ENCODE measurements around the gene SKAP1.
"Not testable (repeated sequence)": the region's sequence is repeated elsewhere in the genome, so short reads cannot be mapped to it uniquely, and the experiment has no call there.

The SKAP1 gene

DNA sequence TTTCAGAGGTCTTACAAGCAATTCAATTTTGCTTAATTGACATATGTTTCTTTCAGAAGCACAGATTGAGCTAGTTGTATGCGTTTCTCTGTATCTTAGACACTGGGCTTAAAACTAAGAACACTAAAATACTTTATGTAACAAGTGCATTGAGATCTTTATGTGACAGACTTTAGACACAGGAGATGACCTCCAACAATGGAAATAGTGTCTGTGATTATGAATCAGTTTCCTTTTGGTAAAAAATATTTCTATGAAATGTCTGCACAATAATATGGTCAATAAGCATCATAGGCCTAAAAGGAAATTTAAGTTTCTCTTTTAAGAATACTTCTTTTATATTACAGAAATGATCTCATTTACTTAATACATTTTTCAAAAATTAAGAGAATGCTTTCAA, 153.2 kb downstream of the SKAP1 start:
- FAIRE-seq = no peak

DNA sequence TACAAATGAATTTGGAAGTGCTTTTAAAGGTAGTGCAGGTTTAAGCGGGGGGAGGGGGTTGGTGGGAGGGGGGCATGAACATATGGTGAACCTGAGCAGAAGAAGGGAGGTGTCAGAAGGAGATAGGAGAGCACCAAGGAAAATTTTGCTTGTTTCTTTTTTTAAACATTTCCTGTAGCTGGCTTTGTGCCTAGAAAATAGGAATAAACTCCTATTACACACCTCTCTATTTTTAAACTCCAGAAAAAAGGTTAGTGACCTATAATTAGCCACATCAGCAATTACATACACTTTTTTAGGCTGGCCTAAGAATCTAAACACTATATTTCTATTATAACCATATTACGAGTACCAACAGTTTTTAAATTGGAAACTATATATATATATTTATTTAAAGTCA, 159.1 kb downstream of the SKAP1 start:
- FAIRE-seq = no peak

DNA sequence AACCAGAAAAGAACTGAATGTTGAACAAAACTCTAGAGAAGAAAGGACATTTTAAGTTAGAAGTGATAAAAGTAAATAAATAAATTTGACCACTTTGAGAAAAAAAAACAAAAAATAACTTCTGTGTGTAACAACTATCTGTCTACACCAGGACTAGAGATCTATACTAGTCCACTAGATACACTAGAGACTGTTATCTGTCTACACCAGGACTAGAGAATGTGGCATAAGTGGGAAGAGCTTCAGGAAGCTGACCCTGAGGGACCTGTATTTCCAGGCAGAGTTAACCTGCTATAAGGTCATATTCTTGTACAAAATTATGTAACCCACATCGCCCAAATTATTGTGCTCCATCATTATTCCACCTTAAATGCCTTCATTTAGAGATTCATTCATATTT, 160.8 kb downstream of the SKAP1 start:
- FAIRE-seq = no peak

DNA sequence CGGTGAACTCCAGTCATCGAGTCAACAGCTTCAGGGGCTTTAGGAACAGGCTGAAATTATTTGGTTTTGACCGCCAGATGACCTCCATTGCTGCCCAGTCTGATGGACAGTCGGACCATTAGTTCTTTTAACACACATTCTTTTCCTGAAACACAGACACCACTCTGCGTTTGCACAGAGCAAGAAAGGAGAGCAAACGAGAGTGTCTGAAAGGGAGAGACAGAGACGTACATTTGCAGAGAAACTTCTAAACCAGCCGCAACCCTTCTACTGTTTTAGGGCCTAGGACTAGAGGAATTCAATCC, 166.3 kb downstream of the SKAP1 start:
- no peak for FAIRE-seq

DNA sequence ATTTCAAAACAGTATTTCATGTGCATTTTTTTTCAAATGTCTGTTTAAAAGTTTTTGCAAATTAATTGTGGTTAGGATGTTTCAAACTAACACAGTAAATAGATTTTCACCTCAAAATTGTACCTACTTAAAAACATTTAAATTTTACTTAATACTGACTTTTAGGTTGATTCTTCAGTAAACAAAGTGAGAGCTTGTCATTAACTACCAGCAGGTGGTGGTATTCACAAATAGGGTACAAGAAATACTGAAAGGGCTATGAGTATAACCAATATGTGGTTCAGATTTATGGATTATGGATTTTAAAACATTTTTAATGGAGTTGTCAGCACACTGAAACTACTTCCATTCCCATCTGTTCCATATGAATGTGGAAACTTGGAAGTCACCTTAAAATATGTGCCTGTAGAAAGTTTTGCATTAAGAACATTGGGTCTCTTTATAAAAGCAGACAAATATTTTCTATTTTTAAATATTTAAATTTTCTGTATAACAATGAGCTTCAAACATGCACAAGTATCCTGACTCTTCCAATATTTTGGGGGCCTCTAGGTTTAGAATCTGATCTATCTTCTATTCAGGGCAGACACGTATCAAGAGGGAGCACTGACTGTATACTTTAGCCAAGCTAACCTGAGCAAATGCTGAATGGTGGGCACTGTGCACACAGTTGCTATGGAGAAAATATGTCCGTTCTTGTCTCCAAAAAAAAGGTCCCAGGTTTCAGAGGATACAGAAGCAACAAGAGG, 166.9 kb downstream of the SKAP1 start:
- FAIRE-seq = no peak

DNA sequence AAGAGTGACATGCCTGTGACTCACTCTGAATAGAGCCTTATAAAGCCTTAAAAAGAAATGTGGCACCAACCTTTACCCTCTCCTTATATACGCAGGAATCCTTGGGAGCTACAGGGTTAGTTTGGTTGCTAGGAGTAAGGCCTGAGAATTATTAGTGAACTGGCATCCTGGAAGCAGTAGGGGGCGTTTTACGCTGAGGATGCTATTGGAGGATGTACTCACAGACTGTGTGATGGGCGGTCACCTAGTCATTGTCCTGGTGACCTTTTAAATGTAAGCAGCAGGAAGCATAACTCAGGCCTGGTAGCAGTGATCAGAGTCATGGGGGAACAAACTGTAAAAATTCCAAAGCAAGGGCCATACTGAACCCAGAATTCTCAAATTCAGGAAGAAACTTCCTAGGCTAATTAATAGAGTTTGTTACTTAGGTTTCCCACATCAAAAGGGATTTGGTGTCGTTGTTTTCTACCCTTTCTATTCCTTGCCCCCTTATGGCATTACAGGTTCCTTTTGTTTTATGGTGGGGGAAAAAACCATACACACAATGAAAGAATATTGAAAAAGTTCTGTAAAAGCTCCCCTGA, 168.6 kb downstream of the SKAP1 start:
- FAIRE-seq = no peak

DNA sequence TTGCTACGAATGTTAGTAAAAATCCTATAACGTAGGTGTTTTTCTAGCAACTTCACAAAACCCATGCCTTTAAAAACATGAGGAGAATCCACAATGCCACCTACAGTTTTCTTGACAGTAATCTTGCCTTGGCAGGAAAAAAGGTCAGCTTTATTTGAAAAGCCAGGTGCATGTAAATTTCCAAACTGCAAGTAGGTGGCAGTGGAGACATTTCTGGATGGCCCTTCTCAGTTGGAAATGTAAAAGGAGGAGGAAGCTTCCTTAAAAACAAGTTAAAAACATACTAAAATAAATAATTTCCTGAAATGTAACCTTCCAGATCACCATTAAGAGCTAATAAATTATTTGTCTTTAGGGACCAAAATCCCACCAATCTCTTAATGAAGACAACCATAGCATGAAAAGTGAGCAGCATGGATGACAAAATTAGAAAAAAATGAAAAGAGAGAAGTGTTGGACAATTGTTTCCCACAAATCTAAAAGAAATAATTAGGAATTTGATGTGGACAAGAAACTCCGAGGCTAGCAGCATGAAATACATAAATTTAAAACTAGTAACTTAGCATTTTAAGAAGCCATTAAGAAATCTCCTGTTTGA, 170.2 kb downstream of the SKAP1 start:
- FAIRE-seq = peak; percentile 43

DNA sequence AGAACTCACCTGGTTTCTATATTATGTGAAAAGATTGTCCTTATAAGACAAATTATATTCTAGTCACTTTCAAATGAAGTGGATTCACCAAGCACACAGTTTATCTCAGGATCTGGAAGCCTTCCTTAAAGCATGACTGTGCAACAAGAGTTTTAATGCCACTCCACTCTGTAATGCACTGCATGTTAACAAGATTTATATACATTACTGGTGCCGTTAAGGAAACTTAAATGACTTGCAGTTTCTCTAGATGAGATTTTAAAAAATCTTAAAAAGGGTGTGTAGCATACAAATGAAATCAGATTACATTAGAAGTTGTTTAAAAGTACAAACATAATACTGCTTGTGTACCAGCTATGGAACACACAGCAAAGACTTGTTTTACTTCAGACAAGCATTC, 171.7 kb downstream of the SKAP1 start:
- FAIRE-seq = no peak

DNA sequence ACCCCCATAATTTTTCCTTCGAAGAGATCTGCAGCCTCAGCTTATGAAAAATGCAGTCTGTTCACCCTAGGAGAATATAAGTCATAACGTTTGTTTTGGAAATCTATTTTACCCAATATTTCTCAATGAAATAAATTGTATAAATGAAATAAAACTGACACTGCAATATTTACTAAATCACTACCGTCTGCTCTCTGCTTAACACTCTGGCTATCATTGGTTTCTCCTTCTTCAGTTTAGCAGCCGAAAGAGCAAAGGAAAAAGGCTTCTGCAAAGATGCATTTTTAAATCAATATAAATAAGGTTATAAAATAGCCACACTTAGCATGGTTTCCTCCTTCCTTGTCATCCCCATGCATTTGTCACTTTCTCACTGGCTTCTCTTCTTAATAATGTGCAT, 174.3 kb downstream of the SKAP1 start:
- no peak for FAIRE-seq

DNA sequence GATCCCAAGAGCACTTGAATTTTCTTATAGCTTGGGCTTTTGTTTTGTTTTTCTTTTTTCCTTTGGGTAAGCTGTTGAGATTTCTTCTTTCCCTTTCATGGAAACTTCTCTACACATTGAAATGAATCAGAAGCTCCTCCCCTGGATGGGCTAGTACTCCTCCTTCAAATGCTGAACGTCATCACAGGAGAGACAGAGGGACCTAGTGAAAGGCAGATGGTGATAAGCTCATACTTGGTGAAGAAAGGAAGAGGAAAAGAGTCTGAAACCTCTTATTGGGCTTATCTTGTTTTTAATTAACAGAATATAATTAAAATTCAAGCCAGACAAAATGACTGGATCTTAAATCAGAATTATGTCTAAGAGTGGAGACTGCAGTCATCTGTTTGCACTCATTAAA, 175.1 kb downstream of the SKAP1 start:
- no peak for FAIRE-seq

DNA sequence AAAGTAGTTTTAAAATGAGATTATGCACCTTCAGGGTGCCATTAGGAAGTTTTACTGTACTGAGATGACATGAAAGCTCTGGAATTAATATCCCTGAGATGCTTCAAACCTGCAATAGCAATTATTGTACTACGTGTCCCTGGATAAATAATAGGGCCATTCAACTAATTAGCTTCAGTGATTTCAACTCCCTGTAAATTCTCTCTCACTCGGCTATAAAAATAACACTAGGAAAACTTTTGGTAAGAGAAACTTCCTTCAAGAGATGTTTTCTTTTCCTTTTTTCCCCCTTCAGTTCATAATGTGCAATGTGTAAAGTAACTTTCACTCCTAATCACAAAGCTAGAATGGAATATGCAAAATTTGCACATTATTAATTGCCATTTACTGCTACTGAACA, 176.0 kb downstream of the SKAP1 start:
- no peak for FAIRE-seq

DNA sequence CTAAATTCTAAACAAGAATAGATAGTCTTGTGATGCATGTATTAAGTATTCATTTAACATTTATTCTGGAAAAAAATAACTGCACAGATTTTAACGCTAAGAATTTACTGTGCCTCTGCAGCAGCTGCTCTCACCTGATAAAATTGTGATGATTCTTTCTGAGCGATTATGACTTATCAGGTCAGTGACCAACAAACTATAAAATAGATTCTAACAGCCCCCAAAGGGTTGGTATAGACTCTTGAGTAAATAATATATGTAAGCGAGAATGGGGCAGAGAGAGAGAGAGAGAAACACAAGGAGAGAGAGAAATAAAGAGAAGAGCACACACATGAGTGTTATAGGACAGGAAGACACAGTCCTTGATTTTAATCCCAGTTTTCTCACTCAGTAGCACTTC, 178.1 kb downstream of the SKAP1 start:
- FAIRE-seq = no peak

DNA sequence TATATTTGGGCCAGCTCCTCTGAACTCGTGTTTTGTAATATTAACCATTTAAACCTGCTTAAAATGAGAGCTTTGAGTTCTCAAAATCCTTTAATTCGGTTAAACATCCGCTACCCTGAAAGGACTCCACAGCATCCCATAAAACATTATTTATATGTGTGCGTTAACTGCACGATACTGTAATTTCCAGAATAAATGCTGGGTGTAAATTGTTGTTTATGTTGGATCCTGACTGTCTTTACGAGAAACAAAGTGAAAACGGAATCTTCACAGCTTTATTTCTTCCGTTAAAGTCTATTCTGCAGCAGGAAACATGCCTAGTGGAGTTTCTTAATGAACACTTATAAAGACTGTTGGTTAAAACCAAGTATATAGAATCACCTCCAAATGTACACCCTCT, 179.1 kb downstream of the SKAP1 start:
- no peak for FAIRE-seq

DNA sequence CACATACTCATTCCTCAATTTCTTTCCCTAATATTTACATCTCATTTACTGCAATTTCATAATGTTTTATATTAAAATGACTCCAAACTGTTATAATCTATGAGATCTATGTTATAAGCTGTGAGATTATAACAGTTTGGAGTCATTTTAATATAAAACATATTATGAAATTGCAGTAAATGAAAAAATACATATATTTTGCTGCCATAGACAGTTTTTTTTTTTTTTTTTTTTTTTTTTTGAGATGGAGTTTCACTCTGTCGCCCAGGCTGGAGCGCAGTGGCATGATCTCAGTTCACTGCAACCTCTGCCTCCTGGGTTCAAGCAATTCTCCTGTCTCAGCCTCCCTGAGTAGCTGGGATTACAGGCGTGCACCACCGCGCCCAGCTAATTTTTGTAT, 180.0 kb downstream of the SKAP1 start:
- FAIRE-seq = not testable (repeated sequence)

DNA sequence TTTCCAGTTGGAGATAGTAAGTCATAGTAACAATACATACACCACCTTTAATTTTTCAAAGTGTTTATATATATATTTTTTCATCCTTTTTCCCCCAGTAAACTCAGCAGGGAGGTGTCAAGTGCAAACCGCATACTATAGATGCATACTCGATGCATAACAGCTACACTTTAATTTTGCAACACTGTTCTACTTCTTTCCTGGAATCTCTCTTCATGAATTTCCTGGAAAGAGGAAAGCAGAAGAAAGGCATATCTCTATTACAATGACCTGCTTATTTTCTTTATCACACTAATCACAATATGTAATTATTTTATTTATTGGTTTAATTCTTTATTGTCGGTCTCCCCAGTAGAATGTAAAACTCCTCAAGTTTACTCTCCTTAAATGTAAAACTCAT, 182.4 kb downstream of the SKAP1 start:
- FAIRE-seq = no peak

DNA sequence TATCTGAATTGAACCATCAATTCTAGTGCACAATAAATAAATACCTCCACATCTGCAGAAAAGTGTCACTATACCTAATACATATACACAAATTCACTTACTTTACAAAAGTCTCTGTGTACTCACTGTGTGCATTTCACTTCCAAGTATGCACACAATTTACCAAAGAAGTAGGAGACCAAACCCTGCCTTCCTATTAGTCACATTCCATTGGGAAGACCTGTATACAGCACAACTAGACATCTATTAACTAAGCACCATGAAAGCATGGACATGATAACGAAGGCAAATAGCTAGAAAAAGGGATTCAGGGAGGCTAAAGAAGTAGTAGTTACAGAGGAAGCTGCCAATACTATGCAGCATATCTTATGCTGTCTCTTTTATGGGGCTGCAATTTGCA, 183.0 kb downstream of the SKAP1 start:
- no peak for FAIRE-seq

DNA sequence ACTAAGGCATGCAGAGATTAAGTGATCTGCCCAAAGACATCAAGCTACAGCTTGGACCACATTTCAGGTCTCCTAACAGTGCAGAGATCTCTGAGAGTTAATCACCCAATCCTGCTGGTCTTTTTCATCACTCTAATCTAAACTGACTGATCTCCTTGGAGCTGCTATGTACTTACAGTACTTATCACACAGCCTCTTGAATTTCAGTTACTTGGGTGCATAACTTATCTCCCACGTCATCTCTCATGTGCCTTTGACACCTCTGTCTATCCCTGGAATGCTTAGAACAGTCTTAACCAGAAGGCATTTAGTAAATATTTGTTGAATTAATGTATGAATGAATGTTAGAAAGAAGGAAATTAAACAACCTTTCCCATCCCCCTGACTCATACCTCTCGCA, 183.4 kb downstream of the SKAP1 start:
- FAIRE-seq = no peak

DNA sequence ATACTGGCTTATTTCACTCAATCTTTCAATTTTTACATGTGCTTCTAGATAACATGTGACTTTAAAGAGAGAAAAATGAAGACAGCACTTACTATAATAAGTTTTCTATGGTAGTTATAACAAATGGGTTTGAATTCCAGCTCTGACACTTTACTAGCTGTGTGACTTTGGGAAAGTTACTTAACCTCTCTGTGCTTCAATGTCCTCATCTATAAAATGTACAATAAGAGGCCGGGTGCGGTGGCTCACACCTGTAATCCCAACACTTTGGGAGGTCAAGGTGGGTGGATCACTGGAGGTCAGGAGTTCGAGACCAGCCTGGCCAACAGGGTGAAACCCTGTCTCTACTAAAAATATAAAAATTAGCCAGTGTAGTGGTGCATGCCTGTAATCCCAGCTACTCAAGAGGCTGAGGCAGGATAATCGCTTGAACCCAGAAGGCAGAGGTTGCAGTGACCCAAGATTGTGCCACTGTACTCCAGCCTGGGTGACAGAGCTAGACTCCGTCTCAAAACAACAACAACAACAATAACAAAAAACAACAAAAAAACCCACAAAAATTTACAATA, 184.5 kb downstream of the SKAP1 start:
- not testable (repeated sequence) for FAIRE-seq

DNA sequence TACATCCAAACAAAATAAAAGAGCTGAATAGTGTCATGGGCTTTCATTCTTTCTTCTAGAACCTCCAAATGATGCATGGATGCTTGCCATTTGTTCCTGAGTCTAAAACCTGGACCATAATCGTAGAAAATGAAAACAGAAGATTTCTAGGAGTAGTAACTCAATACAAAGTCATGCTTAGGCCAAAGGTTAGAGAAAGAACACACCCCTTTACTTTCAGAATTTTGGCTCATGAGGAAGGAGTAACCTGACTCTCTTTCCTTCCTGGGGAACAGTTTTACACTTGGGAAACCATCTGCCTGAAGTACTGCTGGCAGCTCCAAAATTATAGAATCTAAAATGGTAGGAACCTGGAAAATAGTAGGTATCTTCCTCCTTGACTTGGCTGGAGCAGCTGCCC, 185.2 kb downstream of the SKAP1 start:
- no peak for FAIRE-seq

DNA sequence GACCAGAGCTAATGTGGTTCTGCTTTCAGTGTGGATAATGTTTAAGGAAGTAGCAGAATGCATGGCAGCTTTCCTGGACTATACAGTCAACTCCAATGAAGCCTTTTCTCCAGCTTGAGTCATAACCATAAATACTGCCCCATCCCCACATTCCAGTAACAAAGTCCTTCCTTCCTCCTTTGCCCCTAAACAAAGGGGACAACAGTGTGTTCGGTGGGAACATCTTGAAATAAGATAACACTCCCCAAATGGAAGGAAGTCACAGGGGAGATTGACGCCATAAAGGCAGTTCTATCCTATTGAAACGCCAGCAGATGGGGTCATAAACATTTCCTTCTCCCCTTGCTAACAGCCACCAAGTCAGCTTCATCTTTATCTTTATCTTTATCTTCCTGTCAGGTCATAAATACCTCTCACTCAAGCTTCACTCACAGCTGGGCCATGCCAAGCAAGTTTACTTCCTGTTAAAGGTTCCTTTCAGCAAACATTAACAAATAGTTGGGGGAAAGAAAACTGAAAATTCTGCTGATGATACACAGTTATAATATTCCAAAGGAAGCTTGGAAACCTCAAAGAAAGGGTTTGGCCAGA, 185.8 kb downstream of the SKAP1 start:
- no peak for FAIRE-seq

DNA sequence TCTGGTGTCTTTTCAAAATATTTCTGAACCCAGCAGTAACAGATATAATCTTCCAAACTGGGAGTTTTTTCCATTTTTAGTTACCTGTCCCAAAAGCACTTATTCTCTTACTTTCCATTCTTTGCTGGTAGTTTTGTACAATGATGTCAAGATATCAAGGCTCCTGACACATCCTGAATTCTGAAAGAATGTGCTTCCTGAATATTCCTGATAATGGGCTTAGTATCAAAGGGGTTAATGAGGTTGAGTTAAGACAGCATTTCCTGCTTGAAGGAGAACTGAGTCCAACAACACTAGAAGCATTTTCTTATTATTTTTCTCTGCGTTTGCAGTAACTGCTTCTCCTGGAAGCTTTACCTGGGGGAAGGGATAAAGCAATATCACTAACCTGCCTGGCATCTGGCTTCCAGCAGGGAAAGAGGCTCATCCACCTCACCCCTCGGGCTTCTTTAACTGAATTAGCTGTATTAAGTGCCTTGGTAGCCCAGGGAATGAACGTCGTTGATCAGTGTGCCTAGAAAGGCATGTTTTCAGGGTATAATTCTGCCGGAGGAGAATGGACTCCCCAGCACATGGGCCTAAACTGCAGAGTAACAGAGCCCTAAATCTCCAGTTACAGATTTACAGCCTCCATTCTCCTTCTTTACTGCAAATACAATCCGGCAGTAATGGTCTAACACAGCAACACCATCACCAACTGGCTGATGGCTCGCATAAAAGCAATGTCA, 188.1 kb downstream of the SKAP1 start:
- no peak for FAIRE-seq

DNA sequence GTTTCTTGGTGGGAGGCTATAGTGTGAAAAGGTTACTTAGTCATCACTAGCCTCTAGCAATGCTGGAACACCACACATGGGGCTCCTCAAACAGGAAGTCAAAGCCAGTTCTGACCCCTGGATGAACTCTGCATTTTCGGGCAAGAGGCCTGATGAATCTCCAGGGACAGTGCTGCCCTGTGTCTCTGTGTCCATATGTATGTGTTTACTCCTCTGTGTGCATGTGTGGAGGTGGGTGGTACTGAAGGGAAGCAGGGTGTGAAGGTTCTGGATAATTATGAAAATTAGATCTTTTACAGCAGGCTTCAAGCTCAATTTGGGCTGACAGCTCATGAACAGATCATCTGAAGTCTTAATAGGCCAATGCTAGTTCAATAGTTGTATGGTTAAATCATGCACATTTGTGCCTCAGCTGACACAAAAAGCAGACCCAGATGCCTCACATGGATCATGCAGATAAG, 188.9 kb downstream of the SKAP1 start:
- no peak for FAIRE-seq

DNA sequence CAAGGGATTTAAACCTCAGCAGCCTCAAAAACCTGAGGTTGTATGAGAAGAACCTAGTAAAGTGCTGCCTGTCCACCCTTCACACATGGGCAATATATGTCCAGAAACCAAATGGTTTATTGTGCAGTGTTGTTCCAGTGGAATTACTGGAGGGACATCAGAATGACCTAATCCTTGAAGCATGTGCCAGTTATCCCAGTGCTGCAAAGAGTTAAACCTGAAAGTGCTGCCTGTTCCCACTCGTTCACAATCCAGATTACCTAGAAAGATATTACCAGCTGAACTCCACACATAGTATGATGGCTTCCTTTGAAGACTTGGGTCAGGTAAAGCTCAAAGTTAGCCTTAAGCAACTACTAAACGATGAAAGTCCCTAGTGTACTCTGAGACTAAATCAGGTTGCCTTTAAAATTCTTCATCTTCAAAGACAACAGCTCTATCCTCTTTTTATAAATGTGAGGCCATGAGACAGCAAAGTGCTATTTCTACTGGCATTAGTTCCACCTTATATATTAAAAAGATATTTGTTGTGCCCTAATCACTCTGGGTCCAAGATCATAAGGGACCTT, 189.4 kb downstream of the SKAP1 start:
- FAIRE-seq = no peak
